ENCODE measurements around the gene MYO5B. TPM values are rescaled to one million over a fixed set of nuclear protein-coding genes. Genes with fewer than 3 reads are reported as not detected.

The MYO5B gene
- total RNA-seq, 1 donor from 2014 or later = 114 TPM

GRCh38 chr18:50004013-50004412, 190.9 kb downstream of the MYO5B start:
- no peak overlapping the region for H3K4me3 ChIP-seq (ENCODE audit: low read depth, low read length)
- H3K27me3 ChIP-seq (ENCODE audit: control insufficient read depth, insufficient read depth, low read length) = no peaks in the 10 kb centered on the region
- no peak for TF ChIP-seq CTCF (IDR thresholded peaks at IDR 0.05; ENCODE audit: insufficient read depth, low read length, poor library complexity, severe bottlenecking)

GRCh38 chr18:50002781-50003180, 192.2 kb downstream of the MYO5B start:
- no peak for TF ChIP-seq CTCF (IDR thresholded peaks at IDR 0.05; ENCODE audit: insufficient read depth, low read length, poor library complexity, severe bottlenecking)
- no peak for DNase-seq (ENCODE audit: low read depth)
- Histone ChIP-seq H3K27me3 (ENCODE audit: control insufficient read depth, insufficient read depth, low read length) (no peaks in the 10 kb centered on the region), H3K36me3 (ENCODE audit: control insufficient read depth, insufficient read depth, low read length) (no peaks in the 10 kb centered on the region), H3K4me3 (ENCODE audit: low read depth, low read length) (no peak overlapping the region)

More at GRCh38 chr18:50004013-50004412, 190.9 kb downstream of the MYO5B start:
- H3K36me3 ChIP-seq (ENCODE audit: control insufficient read depth, insufficient read depth, low read length) = no peaks in the 10 kb centered on the region
- DNase-seq (ENCODE audit: low read depth) = no peak

GRCh38 chr18:50000227-50000626, 194.7 kb downstream of the MYO5B start:
- Histone ChIP-seq H3K36me3 (ENCODE audit: control insufficient read depth, insufficient read depth, low read length) (no peaks in the 10 kb centered on the region), H3K4me3 (ENCODE audit: low read depth, low read length) (no peak overlapping the region), H3K27me3 (ENCODE audit: control insufficient read depth, insufficient read depth, low read length) (no peaks in the 10 kb centered on the region)
- no peak for DNase-seq (ENCODE audit: low read depth)
- TF ChIP-seq CTCF (IDR thresholded peaks at IDR 0.05; ENCODE audit: insufficient read depth, low read length, poor library complexity, severe bottlenecking) = no peak

- no peaks in the 10 kb centered on the region for H3K27me3 ChIP-seq (ENCODE audit: control insufficient read depth, insufficient read depth, low read length)
- no peak for DNase-seq (ENCODE audit: low read depth)
- no peaks in the 10 kb centered on the region for H3K36me3 ChIP-seq (ENCODE audit: control insufficient read depth, insufficient read depth, low read length)
- H3K4me3 ChIP-seq (ENCODE audit: low read depth, low read length) = no peak overlapping the region
- TF ChIP-seq CTCF (IDR thresholded peaks at IDR 0.05; ENCODE audit: insufficient read depth, low read length, poor library complexity, severe bottlenecking) = no peak
Measured at GRCh38 chr18:49999128-49999527, 195.8 kb downstream of the MYO5B start.

- H3K36me3 ChIP-seq (ENCODE audit: control insufficient read depth, insufficient read depth, low read length) = no peaks in the 10 kb centered on the region
- no peaks in the 10 kb centered on the region for H3K27me3 ChIP-seq (ENCODE audit: control insufficient read depth, insufficient read depth, low read length)
- no peak overlapping the region for H3K4me3 ChIP-seq (ENCODE audit: low read depth, low read length)
- no peak for DNase-seq (ENCODE audit: low read depth)
- TF ChIP-seq CTCF (IDR thresholded peaks at IDR 0.05; ENCODE audit: insufficient read depth, low read length, poor library complexity, severe bottlenecking) = no peak
Measured at GRCh38 chr18:49997558-49997957, 197.4 kb downstream of the MYO5B start.

- no peak overlapping the region for H3K4me3 ChIP-seq (ENCODE audit: low read depth, low read length)
- no peak for DNase-seq (ENCODE audit: low read depth)
- TF ChIP-seq CTCF (IDR thresholded peaks at IDR 0.05; ENCODE audit: insufficient read depth, low read length, poor library complexity, severe bottlenecking) = no peak
- H3K27me3 ChIP-seq (ENCODE audit: control insufficient read depth, insufficient read depth, low read length) = no peaks in the 10 kb centered on the region
- peaks cover 1% of the 10 kb centered on the region for H3K36me3 ChIP-seq (ENCODE audit: control insufficient read depth, insufficient read depth, low read length)
Measured at GRCh38 chr18:49994410-49994809, 200.5 kb downstream of the MYO5B start.
